GM18951 (cell line): ENCODE results near the gene SEMA3D.

ENCODE experiments used
- POLR2A ChIP-seq: IDR thresholded peaks from 4 replicates; pipeline ENCODE4 v1.6.1; 2011; ENCODE audit warnings: mild to moderate bottlenecking; ENCODE audit not compliant: insufficient read length, insufficient read depth; ENCODE audit errors: extremely low read depth
- in situ Hi-C: fragments of 300-500 bp; cut with MboI; formaldehyde crosslinking; loops from one replicate; pipeline ENCODE4 v1.12.0; 2022; ENCODE audit warnings: low sequenced_read_pairs, mixed read lengths, inconsistent platforms; ENCODE audit not compliant: unreplicated experiment

The SEMA3D gene

GRCh38 chr7:85046534-85046933 is 140.3 kb downstream of the SEMA3D start:
- TF ChIP-seq POLR2A, result no peak
- in situ Hi-C loops, result loop anchor here (25.0 kb wide), 2 partner anchors 716 to 1416 kb away; no protein-coding TSS in a partner anchor

GRCh38 chr7:85041605-85042216 is 145.1 kb downstream of the SEMA3D start:
- TF ChIP-seq POLR2A, result no peak
- in situ Hi-C loops, result loop anchor here (25.0 kb wide), 2 partner anchors 721 to 1421 kb away; no protein-coding TSS in a partner anchor

DNA sequence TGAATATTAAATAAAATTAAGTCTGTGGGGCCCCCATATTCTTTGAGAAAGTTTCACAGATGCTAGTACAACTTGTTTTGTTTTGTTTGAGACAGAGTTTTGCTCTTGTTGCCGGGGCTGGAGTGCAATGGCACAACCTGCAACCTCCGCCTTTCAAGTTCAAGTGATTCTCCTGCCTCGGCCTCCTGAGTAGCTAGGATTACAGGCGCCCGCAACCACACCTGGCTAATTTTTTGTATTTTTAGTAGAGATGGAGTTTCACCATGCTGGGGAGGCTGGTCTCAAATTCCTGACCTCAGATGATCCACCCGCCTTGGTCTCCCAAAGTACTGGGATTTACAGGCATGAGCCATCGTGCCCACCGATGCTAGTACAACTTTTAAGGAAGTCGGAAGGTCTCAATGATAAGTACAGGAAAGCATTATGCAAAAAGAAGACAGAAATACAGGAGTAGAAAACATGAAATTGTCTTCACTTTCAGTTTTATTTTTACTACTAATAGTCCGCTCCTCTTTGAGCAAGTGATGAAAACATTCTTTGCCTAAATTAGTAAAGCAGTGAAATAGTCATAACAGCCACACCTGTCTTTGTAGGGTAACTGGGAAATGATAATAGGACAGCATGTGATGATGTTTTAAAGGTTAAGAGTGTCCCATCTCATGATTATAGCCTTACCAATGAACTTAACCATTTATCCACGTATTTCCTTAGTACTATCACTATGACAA is 147.5 kb downstream of the SEMA3D start:
- in situ Hi-C loops, result loop anchor here (25.0 kb wide), 2 partner anchors 723 to 1423 kb away; no protein-coding TSS in a partner anchor

GRCh38 chr7:85038466-85038865 is 148.4 kb downstream of the SEMA3D start:
- no peak for TF ChIP-seq POLR2A
- in situ Hi-C loops, result loop anchor here (25.0 kb wide), 2 partner anchors 724 to 1424 kb away; no protein-coding TSS in a partner anchor

More for the DNA sequence above, 147.5 kb downstream of the SEMA3D start:
- TF ChIP-seq POLR2A, result no peak

DNA sequence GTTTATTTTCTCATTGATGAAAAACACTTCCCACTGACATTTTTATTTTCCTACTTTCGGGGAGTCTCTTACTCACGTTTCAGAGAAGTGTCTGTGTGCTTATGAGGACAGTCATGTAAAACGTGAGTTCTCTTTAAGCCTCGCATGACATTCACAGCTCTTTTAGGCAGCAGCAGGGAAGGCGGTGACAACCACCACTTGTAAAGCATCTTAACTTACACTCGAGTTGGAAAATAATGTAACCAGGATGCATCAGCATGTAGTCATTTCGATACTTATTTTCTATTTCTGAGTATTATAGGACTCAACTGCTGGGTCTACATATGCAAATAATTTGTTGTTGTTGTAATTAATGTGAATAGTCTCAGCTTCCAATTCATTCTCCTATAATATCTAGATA is 153.6 kb downstream of the SEMA3D start:
- no peak for TF ChIP-seq POLR2A
- in situ Hi-C loops, result loop anchor here (25.0 kb wide), 2 partner anchors 729 to 1429 kb away; no protein-coding TSS in a partner anchor

DNA sequence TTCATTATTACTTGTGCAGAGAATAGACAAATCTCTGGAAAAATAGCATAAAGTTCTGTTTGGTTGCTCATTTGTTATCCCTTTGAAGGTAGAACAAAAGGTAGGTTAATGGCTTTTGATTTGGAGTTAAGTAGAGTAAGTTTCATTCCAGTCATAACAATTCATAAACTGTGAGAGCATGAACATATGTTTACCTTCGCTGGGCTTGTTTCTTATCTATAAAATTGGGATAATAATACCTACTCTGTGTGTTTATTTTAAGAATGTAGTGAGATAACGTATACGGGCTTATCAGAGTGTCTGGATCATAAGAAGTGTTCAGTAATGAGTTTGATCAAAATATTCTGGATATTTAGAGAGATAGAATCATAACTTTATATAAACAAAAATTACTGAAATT is 155.4 kb downstream of the SEMA3D start:
- in situ Hi-C loops, result loop anchor here (25.0 kb wide), 2 partner anchors 731 to 1431 kb away; no protein-coding TSS in a partner anchor

DNA sequence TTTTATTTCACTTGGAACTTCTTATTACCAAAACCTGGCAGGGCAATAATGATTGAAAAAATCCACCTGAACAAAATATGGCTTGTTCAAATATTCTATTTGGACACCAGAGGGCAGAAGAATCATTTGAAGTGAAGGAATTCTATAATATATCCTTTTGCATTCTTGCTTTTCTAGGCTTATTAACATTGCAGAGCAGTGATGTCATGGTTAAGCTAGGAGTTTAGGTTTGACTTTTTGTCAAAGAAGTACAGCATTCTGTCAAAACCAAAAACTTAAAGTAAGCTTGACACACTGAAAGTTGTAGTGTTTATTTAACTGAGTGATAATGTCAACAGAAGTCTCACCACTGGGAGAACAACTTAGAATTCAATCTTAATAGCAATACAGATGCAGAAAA is 156.0 kb downstream of the SEMA3D start:
- TF ChIP-seq POLR2A, result no peak
- in situ Hi-C loops, result loop anchor here (25.0 kb wide), 2 partner anchors 731 to 1431 kb away; no protein-coding TSS in a partner anchor

More for the DNA sequence above, 155.4 kb downstream of the SEMA3D start:
- TF ChIP-seq POLR2A, result no peak

GRCh38 chr7:85025312-85025756 is 161.5 kb downstream of the SEMA3D start:
- in situ Hi-C loops, result loop anchor here (10.0 to 25.0 kb wide), 3 partner anchors 737 to 1437 kb away; no protein-coding TSS in a partner anchor

GRCh38 chr7:85023916-85024315 is 162.9 kb downstream of the SEMA3D start:
- in situ Hi-C loops, result loop anchor here (10.0 kb wide), 1 partner anchor 1049 kb away; no protein-coding TSS in a partner anchor
- TF ChIP-seq POLR2A, result no peak

More at GRCh38 chr7:85025312-85025756, 161.5 kb downstream of the SEMA3D start:
- no peak for TF ChIP-seq POLR2A

DNA sequence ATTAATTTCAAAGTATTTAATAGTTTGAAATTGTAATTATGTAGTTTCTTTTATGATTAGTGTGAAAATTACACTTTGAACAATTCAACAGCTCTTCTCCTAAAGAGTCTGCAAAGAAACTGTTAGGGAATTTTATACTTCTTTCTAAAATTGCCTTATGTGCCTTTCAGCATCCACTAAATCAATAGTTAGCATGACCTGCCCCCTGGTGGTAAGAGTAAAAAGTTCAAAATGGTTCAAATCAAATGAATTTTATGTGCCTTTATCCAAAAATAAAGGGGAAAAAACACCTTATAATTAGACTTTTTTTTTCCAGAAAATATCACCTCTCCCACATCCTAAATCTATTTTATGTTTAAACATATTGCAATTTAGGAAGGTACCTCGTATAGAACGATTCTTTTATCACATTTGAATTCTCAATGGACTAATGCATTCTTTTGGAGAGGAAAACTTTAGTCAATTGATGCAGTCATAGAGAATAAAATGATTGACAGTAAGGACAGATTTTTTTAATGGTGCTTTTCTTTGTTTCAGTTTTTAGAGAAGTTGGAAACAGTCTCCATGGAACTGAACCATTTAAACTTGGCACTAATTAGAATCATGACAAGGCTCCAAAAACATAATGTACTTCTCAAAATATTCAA is 163.7 kb downstream of the SEMA3D start:
- in situ Hi-C loops, result loop anchor here (10.0 kb wide), 1 partner anchor 1048 kb away; no protein-coding TSS in a partner anchor
- TF ChIP-seq POLR2A, result no peak

GRCh38 chr7:85022064-85022697 is 164.7 kb downstream of the SEMA3D start:
- in situ Hi-C loops, result loop anchor here (10.0 kb wide), 1 partner anchor 1047 kb away; no protein-coding TSS in a partner anchor
- no peak for TF ChIP-seq POLR2A

GRCh38 chr7:85021101-85021704 is 165.7 kb downstream of the SEMA3D start:
- TF ChIP-seq POLR2A, result no peak
- in situ Hi-C loops, result loop anchor here (10.0 kb wide), 1 partner anchor 1046 kb away; no protein-coding TSS in a partner anchor
